Gastroesophageal sphincter (tissue), 4 donors: ENCODE data around the gene OTOS. TPM values are rescaled to one million over a fixed set of nuclear protein-coding genes. Genes with fewer than 3 reads are reported as not detected.

ENCODE experiments used
- ATAC-seq: fragments of 150-250 bp; one replicate; pipeline ENCODE4 v1.9.1; 2016; ENCODE audit warnings: mild to moderate bottlenecking, moderate library complexity
- H3K27ac ChIP-seq, 4 donors: fragments of 200-600 bp; sonication (generic) in 3 of 4; 1 replicate in 3 of 4; 2 replicates in 1 of 4; pipeline ENCODE4 v1.5.1; 2016 to 2019
- H3K27me3 ChIP-seq: fragments of 200-600 bp; sonication (generic); one replicate; pipeline ENCODE4 v1.5.1; 2019
- H3K36me3 ChIP-seq, 2 donors: fragments of 200-600 bp; sonication (generic); one replicate each; pipeline ENCODE4 v1.5.1; 2019; ENCODE audit warnings: control low read depth in 1 of 2
- H3K4me1 ChIP-seq, 3 donors: fragments of 200-600 bp; sonication (generic); 1 replicate in 2 of 3; 2 replicates in 1 of 3; pipeline ENCODE4 v1.5.1; 2016 to 2019; ENCODE audit warnings: control low read depth in 2 of 3
- H3K4me3 ChIP-seq, 2 donors: fragments of 200-600 bp; sonication (generic); one replicate each; pipeline ENCODE4 v1.5.1; 2019; ENCODE audit warnings: mild to moderate bottlenecking in 1 of 2, moderate library complexity in 1 of 2
- H3K9me3 ChIP-seq, 3 donors: fragments of 200-600 bp; sonication (generic); one replicate each; pipeline ENCODE4 v1.5.1; 2017 to 2019; ENCODE audit warnings: control low read depth in 2 of 3
- CTCF ChIP-seq, 4 experiments: fragments of 200-600 bp in 2 of 4; fragments of 450-650 bp in 2 of 4; sonication (generic) in 1 of 4; IDR thresholded peaks; one replicate each; pipeline ENCODE4 v1.5.1; 2017 to 2019; ENCODE audit warnings: antibody characterized with exemption in 4 of 4, mild to moderate bottlenecking in 2 of 4, moderate library complexity in 2 of 4
- EP300 ChIP-seq: sonication (generic); formaldehyde crosslinking; IDR thresholded peaks from one replicate; pipeline ENCODE4 v1.6.1; 2017; ENCODE audit warnings: antibody characterized with exemption, mild to moderate bottlenecking
- POLR2A ChIP-seq, 2 donors: fragments of 450-650 bp; IDR thresholded peaks; one replicate each; pipeline ENCODE4 v1.6.1; 2017; ENCODE audit warnings: antibody characterized with exemption in 2 of 2, mild to moderate bottlenecking in 2 of 2, moderate library complexity in 1 of 2
- POLR2AphosphoS5 ChIP-seq: sonication (generic); formaldehyde crosslinking; IDR thresholded peaks from one replicate; pipeline ENCODE4 v1.6.1; 2017; ENCODE audit warnings: antibody characterized with exemption
- WGBS, 2 donors: methylation state at CpG; one replicate each; pipeline ENCODE4 v1.1.5; 2018; ENCODE audit warnings: low coverage in 1 of 2; 5-methylcytosine and 5-hydroxymethylcytosine counted together
- total RNA-seq, 4 donors: library from RNA; depleted of rRNA; stranded (reverse); fragments of >200 nt; gene quantifications; one replicate each; pipeline ENCODE4 v1.1.0, GENCODE V29; 2016

Gene OTOS
- total RNA-seq, 4 donors from 2014 or later = not detected

GRCh38 chr2:240131941-240132650 is 8.4 kb downstream of the OTOS start:
- no peak for ATAC-seq
- Histone ChIP-seq H3K36me3 (peaks cover 0 to 69% of the 10 kb centered on the region in 2 donors), H3K27ac (no peak overlapping the region), H3K4me1 (peaks cover 2 to 25% (median 9%) of the 10 kb centered on the region in 3 donors), H3K9me3 (no peaks in the 10 kb centered on the region), H3K27me3 (no peaks in the 10 kb centered on the region), H3K4me3 (no peak overlapping the region)
- TF ChIP-seq CTCF (IDR thresholded peaks at IDR 0.05) = no peak
- TF ChIP-seq EP300 = no peak
- no peak for TF ChIP-seq POLR2AphosphoS5
- no peak for TF ChIP-seq POLR2A (IDR thresholded peaks at IDR 0.05)
- whole genome bisulfite sequencing, 2 donors = 77 to 80% methylated on average over 2 to 12 of the region's 22 CpGs

DNA sequence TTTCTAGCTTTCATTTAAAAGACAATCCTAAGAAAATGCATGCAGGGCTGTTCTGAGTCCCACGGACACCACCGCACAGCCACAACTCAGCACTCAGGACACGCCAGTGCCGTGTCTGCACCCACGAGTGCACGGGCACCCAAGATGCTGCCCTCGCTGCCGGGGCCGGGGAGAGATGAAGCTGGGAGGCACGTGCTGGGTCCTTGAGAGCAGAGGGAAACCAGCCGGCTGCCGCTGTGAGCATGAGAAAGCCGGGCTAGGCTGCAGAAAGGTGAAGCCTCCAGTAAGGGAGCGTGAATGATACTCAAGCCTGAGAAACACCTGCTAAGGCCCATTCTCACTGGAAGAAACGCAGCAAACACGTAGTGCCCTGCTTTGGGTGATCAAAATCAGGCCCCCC is 9.2 kb downstream of the OTOS start:
- ATAC-seq = no peak
- no peaks in the 10 kb centered on the region for H3K27me3 ChIP-seq
- H3K27ac ChIP-seq = no peak overlapping the region
- no peak overlapping the region for H3K4me3 ChIP-seq
- no peaks in the 10 kb centered on the region for H3K9me3 ChIP-seq
- H3K36me3 ChIP-seq = peaks cover 0 to 77% of the 10 kb centered on the region in 2 donors
- TF ChIP-seq EP300 = no peak
- TF ChIP-seq POLR2A (IDR thresholded peaks at IDR 0.05) = no peak
- TF ChIP-seq CTCF (IDR thresholded peaks at IDR 0.05) = no peak
- no peak for TF ChIP-seq POLR2AphosphoS5
- WGBS, 2 donors = 67 to 86% methylated on average over 3 to 8 of the region's 16 CpGs
- peaks cover 2 to 17% (median 9%) of the 10 kb centered on the region in 3 donors for H3K4me1 ChIP-seq

- 89 to 92% methylated on average over 8 to 16 of the region's 23 CpGs for WGBS, 2 donors
- H3K4me1 ChIP-seq = peaks cover 2 to 16% (median 9%) of the 10 kb centered on the region in 3 donors
- no peak overlapping the region for H3K27ac ChIP-seq
- no peak overlapping the region for H3K4me3 ChIP-seq
- H3K36me3 ChIP-seq = peaks cover 0 to 84% of the 10 kb centered on the region in 2 donors
- TF ChIP-seq CTCF (IDR thresholded peaks at IDR 0.05) = no peak
- no peak for TF ChIP-seq POLR2AphosphoS5
- TF ChIP-seq EP300 = no peak
- TF ChIP-seq POLR2A (IDR thresholded peaks at IDR 0.05) = no peak
- ATAC-seq = no peak
- H3K9me3 ChIP-seq = no peaks in the 10 kb centered on the region
- no peaks in the 10 kb centered on the region for H3K27me3 ChIP-seq
These were observed 9.9 kb downstream of the OTOS start for GRCh38 chr2:240130393-240131195.

DNA sequence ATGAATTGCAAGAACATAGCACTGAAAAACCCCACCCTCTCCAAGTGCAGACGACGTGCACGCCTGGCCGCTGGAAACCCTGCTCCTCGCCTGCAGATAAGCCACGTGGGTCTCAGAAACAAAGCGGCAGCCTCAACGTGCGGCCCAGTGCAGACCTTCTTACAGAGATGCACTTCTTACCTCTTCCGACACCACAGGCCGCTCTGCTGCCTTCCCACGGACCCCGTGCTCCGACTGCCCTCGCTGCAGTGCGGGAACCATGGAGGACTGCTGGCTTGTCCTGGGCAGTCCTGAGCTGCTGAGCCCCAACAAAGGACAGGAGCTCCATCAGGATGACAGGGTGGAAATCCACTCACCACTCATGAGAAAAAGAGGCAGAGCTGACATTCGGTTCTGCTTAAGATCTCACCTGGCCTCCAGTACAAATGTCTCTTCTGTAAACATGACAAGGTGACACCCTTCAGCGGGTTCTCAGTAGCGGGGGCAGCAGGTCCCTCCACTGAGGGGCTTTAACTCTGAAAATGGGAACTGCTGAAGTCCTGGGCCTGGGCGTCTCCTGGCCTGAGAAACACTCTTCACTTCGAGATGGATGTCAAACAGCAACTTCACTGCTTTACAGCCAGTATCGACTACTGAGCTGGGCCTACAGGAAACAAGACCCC is 10.6 kb downstream of the OTOS start:
- TF ChIP-seq POLR2AphosphoS5 = no peak
- no peak for TF ChIP-seq CTCF (IDR thresholded peaks at IDR 0.05)
- no peak for TF ChIP-seq POLR2A (IDR thresholded peaks at IDR 0.05)
- WGBS, 2 donors = 90 to 97% methylated on average over 11 to 15 of the region's 22 CpGs
- no peak overlapping the region for H3K4me3 ChIP-seq
- H3K9me3 ChIP-seq = no peaks in the 10 kb centered on the region
- no peak for ATAC-seq
- H3K36me3 ChIP-seq = peaks cover 0 to 84% of the 10 kb centered on the region in 2 donors
- H3K27me3 ChIP-seq = no peaks in the 10 kb centered on the region
- no peak overlapping the region for H3K27ac ChIP-seq
- peaks cover 0 to 9% (median 3%) of the 10 kb centered on the region in 3 donors for H3K4me1 ChIP-seq
